ENCODE measurements around the gene IRAK4. TPM values are rescaled to one million over a fixed set of nuclear protein-coding genes. Genes with fewer than 3 reads are reported as not detected.

IRAK4 gene
- total RNA-seq, 2 donors from 2014 or later, result 38.4 to 68.8 TPM

DNA sequence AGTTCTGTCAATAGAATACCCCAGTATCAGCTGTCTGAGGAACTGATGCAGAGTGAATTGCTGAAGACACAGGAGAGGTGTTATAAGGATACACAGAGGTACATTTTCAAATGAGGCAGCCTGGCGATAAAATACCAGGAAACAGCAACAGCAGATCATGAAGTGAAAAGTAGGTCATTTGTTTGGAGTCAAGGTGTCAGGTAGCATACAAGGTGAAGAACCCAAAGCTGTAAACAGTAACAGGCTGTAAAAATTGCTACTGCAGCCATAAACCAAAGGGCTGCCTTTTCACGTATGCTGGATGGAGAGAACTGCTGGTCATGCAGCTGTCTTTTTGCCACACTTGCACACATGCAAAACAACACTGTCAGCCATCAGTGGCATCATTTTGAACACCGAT is 56.7 kb downstream of the IRAK4 start:
- Histone ChIP-seq H3K27ac (no peak overlapping the region), H3K9me3 (no peaks in the 10 kb centered on the region), H3K4me3 (no peak overlapping the region), H3K36me3 (no peaks in the 10 kb centered on the region), H3K27me3 (replicated peaks; ENCODE audit: insufficient read depth) (no peaks in the 10 kb centered on the region), H3K4me1 (ENCODE audit: control insufficient read depth in 1 of 2, low read depth in 2 of 2) (no peaks in the 10 kb centered on the region)
- no peak for ATAC-seq (ENCODE audit: insufficient number of reproducible peaks, low FRiP score, low read depth)
- DNase-seq (ENCODE audit: low spot score), result no peak
- TF ChIP-seq, protein P1, sequence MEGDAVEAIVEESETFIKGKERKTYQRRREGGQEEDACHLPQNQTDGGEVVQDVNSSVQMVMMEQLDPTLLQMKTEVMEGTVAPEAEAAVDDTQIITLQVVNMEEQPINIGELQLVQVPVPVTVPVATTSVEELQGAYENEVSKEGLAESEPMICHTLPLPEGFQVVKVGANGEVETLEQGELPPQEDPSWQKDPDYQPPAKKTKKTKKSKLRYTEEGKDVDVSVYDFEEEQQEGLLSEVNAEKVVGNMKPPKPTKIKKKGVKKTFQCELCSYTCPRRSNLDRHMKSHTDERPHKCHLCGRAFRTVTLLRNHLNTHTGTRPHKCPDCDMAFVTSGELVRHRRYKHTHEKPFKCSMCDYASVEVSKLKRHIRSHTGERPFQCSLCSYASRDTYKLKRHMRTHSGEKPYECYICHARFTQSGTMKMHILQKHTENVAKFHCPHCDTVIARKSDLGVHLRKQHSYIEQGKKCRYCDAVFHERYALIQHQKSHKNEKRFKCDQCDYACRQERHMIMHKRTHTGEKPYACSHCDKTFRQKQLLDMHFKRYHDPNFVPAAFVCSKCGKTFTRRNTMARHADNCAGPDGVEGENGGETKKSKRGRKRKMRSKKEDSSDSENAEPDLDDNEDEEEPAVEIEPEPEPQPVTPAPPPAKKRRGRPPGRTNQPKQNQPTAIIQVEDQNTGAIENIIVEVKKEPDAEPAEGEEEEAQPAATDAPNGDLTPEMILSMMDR (IDR thresholded peaks at IDR 0.05), result no peak

DNA sequence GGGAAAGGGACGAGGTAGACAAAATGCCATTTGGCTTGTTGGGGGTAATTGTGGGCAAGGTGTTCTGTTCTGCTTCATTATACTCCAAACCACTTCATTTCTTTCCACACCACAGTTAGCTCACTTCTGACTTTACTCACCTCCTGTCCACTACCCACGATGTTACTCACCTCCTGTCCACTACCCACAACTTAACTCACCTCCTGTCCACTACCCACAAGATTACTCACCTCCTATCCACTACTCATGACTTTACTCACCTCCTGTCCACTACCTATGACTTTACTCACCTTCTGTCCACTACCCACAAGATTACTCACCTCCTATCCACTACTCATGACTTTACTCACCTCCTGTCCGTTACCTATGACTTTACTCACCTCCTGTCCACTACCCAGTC is 57.4 kb downstream of the IRAK4 start:
- Histone ChIP-seq H3K36me3 (no peaks in the 10 kb centered on the region), H3K4me3 (no peak overlapping the region), H3K27ac (no peak overlapping the region), H3K4me1 (ENCODE audit: control insufficient read depth in 1 of 2, low read depth in 2 of 2) (no peaks in the 10 kb centered on the region), H3K9me3 (no peaks in the 10 kb centered on the region), H3K27me3 (replicated peaks; ENCODE audit: insufficient read depth) (no peaks in the 10 kb centered on the region)
- TF ChIP-seq, protein P1 (IDR thresholded peaks at IDR 0.05), result no peak
- no peak for DNase-seq (ENCODE audit: low spot score)
- ATAC-seq (ENCODE audit: insufficient number of reproducible peaks, low FRiP score, low read depth), result no peak

DNA sequence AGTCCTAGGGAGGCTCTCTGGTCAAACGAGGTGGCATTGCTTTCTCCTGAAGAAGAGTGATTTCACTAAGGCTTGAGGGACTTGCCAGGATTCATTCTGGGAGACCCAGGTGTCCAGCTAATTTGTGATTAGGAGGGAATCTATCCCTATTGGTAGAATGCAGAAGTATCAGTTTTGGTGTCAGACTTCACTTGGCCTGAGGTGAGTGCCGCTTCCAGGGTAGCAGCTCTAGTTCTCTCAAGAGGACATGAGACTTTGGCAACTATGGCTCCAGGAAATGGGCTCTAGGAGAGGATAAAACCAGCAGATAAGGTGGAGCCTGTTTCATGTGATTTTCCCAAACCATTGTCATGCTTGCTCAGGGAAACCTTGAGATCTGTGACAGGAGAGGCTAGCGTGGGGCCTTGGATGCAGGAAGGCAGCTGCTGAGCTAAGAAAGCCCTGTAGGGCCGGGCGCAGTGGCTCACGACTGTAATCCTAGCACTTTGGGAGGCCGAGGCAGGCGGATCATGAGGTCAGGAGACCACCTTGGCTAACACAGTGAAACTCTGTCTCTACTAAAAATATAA is 65.5 kb downstream of the IRAK4 start:
- no peak overlapping the region for H3K4me3 ChIP-seq
- TF ChIP-seq, protein P1 (IDR thresholded peaks at IDR 0.05), result no peak
- H3K36me3 ChIP-seq, result no peaks in the 10 kb centered on the region
- no peaks in the 10 kb centered on the region for H3K27me3 ChIP-seq (replicated peaks; ENCODE audit: insufficient read depth)
- no peaks in the 10 kb centered on the region for H3K9me3 ChIP-seq
- H3K4me1 ChIP-seq (ENCODE audit: control insufficient read depth in 1 of 2, low read depth in 2 of 2), result no peaks in the 10 kb centered on the region
- no peak overlapping the region for H3K27ac ChIP-seq
- ATAC-seq (ENCODE audit: insufficient number of reproducible peaks, low FRiP score, low read depth) (no peak), DNase-seq (ENCODE audit: low spot score) (no peak)

DNA sequence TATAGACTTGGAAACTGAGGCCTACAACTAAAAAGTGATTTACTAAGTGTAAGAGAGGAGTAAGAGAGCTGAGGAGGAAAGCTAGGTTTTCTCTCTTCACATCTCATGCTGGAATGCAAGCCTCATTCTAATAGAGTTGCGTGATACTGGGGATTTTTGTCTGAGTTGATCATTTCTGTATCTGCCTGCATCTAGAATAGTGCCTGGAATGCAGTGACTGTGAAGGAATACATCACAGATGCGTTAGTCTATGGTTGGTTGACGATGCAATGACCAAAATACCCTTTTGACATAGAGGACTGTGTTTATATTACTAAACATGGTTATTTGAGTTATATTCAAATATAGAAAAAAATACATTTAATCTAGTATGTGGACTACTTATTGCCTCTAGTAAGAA is 67.9 kb downstream of the IRAK4 start:
- Histone ChIP-seq H3K36me3 (no peaks in the 10 kb centered on the region), H3K4me3 (no peak overlapping the region), H3K27ac (no peak overlapping the region), H3K27me3 (replicated peaks; ENCODE audit: insufficient read depth) (no peaks in the 10 kb centered on the region), H3K9me3 (no peaks in the 10 kb centered on the region), H3K4me1 (ENCODE audit: control insufficient read depth in 1 of 2, low read depth in 2 of 2) (no peaks in the 10 kb centered on the region)
- ATAC-seq (ENCODE audit: insufficient number of reproducible peaks, low FRiP score, low read depth) (no peak), DNase-seq (ENCODE audit: low spot score) (no peak)
- TF ChIP-seq, protein P1 (IDR thresholded peaks at IDR 0.05), result no peak

- ATAC-seq (ENCODE audit: insufficient number of reproducible peaks, low FRiP score, low read depth) (no peak), DNase-seq (ENCODE audit: low spot score) (no peak)
- H3K4me3 ChIP-seq, result no peak overlapping the region
- H3K9me3 ChIP-seq, result no peaks in the 10 kb centered on the region
- TF ChIP-seq, protein P1 (IDR thresholded peaks at IDR 0.05), result no peak
- no peak overlapping the region for H3K27ac ChIP-seq
- no peaks in the 10 kb centered on the region for H3K4me1 ChIP-seq (ENCODE audit: control insufficient read depth in 1 of 2, low read depth in 2 of 2)
- no peaks in the 10 kb centered on the region for H3K36me3 ChIP-seq
- no peaks in the 10 kb centered on the region for H3K27me3 ChIP-seq (replicated peaks; ENCODE audit: insufficient read depth)
Measured at GRCh38 chr12:43827093-43827492, 68.3 kb downstream of the IRAK4 start.
